ENCODE data around the gene CYB5R2. TPM values are rescaled to one million over a fixed set of nuclear protein-coding genes. Genes with fewer than 3 reads are reported as not detected.
A peak's percentile ranks its signal among the peaks of the same experiment; 100 is the strongest.
"Not testable (repeated sequence)": the region's sequence is repeated elsewhere in the genome, so short reads cannot be mapped to it uniquely, and the experiment has no call there.

Gene CYB5R2
- total RNA-seq, 1 donor from 2014 or later: 6.8 TPM

DNA sequence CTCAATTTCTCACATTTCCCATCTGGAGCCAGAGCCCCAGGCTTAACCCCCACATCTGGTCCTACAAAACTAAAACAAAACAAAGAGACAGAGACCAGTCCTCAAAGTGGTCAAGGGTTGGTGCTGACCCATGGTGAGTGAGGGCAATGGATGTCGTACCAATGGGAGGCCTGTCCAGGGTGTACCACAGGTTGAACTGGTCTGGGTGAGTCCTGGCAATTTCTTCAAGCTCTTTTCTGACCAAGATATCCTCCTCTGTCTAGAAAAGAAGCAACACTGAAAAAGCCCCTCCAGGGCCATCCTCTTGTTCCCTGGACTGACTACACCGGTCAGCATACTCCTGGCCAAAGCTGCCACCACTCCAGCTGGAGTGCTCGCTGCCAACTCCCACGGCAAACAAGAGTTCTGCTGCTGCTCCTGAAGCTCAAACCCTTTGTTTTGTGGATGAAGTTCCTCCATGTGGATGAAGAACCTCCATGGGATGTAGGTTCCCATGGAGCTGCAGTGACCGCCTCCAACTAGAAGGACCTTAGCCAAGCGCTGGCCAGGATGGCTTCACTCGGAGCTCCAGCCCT lies 6.9 kb downstream of the CYB5R2 start:
- Mint-ChIP-seq H3K36me3 (ENCODE audit: low read depth, unreplicated experiment) (peaks cover 4% of the 10 kb centered on the region), H3K4me3 (ENCODE audit: unreplicated experiment) (no peak overlapping the region), H3K27ac (ENCODE audit: unreplicated experiment) (no peak overlapping the region)

DNA sequence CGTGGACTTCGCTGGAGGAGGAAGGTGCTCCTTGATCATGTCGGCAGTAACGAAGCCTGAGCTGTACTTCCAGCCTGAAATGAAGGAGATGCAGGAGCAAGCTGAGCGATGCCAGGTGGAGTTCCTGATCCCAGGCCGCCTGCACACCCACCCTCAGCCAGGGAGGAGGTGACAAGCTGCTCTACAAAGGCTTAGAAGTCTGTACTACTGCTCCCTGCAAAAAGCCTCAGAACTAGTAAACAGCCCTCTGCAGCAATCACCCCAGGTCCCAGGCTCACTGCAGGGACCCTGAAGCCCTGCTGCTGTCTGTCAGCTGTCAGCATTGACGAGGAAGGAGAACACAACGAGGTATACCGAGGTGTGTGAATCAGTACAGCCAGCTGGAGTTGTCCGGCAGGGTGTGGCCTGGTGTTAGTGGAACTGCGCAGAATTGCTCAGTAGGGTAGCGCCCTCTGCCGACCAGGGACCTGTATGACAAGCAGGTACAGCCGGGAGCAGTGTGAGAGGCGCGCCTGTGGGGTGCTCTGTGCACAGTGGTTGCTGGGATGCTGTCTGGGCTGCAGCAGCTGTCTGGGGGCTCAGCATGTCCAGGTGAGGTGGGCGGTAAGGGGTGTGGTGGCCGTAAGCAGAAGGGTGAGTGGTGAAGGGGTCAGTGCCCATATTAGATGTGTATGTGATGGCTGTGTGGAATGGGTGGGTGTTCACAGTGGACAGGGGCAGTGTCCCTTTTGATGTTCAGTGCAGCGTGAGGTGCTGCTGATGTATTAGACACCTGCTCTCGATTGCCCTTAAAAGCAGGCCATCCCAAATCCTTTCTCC lies 7.6 kb downstream of the CYB5R2 start:
- peaks cover 4% of the 10 kb centered on the region for H3K36me3 Mint-ChIP-seq (ENCODE audit: low read depth, unreplicated experiment)

More for the DNA sequence above, 6.9 kb downstream of the CYB5R2 start:
- Mint-ChIP-seq H3K27me3 (ENCODE audit: unreplicated experiment) (peaks cover 3% of the 10 kb centered on the region), H3K4me1 (ENCODE audit: unreplicated experiment) (peaks cover 8% of the 10 kb centered on the region), H3K9me3 (ENCODE audit: unreplicated experiment) (no peaks in the 10 kb centered on the region)
- no peak for DNase-seq (ENCODE audit: low spot score)
- TF ChIP-seq, protein P1, sequence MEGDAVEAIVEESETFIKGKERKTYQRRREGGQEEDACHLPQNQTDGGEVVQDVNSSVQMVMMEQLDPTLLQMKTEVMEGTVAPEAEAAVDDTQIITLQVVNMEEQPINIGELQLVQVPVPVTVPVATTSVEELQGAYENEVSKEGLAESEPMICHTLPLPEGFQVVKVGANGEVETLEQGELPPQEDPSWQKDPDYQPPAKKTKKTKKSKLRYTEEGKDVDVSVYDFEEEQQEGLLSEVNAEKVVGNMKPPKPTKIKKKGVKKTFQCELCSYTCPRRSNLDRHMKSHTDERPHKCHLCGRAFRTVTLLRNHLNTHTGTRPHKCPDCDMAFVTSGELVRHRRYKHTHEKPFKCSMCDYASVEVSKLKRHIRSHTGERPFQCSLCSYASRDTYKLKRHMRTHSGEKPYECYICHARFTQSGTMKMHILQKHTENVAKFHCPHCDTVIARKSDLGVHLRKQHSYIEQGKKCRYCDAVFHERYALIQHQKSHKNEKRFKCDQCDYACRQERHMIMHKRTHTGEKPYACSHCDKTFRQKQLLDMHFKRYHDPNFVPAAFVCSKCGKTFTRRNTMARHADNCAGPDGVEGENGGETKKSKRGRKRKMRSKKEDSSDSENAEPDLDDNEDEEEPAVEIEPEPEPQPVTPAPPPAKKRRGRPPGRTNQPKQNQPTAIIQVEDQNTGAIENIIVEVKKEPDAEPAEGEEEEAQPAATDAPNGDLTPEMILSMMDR (IDR thresholded peaks at IDR 0.05; ENCODE audit: unreplicated experiment): no peak

DNA sequence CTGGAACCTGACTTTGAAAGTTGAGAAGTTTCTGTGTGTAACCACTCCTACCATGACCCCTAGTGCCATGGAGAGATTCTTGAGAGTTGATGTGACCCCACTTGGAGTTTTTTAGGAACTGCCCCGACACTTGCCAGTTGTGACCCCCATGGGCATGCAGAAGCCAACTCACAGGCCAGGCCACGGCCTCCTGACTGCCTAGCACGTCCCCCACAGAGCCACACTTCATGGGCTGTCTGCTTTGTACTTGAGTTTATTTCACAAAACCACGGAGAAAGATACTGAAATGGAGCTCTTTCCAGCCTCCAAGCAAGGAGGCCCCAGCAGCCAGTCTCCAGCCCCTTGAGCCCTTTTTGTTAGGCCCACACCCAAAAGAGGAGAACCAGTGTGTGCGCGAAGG lies 8.4 kb downstream of the CYB5R2 start:
- Mint-ChIP-seq H3K27me3 (ENCODE audit: unreplicated experiment) (peaks cover 3% of the 10 kb centered on the region), H3K4me3 (ENCODE audit: unreplicated experiment) (peak overlapping the region; percentile 22), H3K9me3 (ENCODE audit: unreplicated experiment) (no peaks in the 10 kb centered on the region), H3K4me1 (ENCODE audit: unreplicated experiment) (peaks cover 8% of the 10 kb centered on the region), H3K27ac (ENCODE audit: unreplicated experiment) (no peak overlapping the region), H3K36me3 (ENCODE audit: low read depth, unreplicated experiment) (peaks cover 4% of the 10 kb centered on the region)
- no peak for DNase-seq (ENCODE audit: low spot score)
- TF ChIP-seq, protein P1 (IDR thresholded peaks at IDR 0.05; ENCODE audit: unreplicated experiment): no peak

More for the DNA sequence above, 7.6 kb downstream of the CYB5R2 start:
- Mint-ChIP-seq H3K4me1 (ENCODE audit: unreplicated experiment) (peaks cover 8% of the 10 kb centered on the region), H3K9me3 (ENCODE audit: unreplicated experiment) (no peaks in the 10 kb centered on the region), H3K4me3 (ENCODE audit: unreplicated experiment) (no peak overlapping the region), H3K27me3 (ENCODE audit: unreplicated experiment) (peaks cover 3% of the 10 kb centered on the region), H3K27ac (ENCODE audit: unreplicated experiment) (no peak overlapping the region)
- TF ChIP-seq, protein P1 (IDR thresholded peaks at IDR 0.05; ENCODE audit: unreplicated experiment): peak; percentile 95
- DNase-seq (ENCODE audit: low spot score): peak; percentile 87

DNA sequence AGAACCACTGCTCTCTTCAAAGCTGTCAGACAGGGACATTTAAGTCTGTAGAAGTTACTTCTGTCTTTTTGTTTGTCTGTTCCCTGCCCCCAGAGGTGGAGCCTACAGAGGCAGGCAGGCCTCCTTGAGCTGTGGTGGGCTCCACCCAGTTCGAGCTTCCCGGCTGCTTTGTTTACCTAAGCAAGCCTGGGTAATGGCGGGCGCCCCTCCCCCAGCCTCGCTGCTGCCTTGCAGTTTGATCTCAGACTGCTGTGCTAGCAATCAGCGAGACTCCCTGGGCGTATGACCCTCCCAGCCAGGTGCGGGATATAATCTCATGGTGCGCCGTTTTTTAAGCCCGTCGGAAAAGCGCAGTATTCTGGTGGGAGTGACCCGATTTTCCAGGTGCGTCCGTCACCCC lies 9.8 kb downstream of the CYB5R2 start:
- H3K4me1 Mint-ChIP-seq (ENCODE audit: unreplicated experiment); H3K4me3 Mint-ChIP-seq (ENCODE audit: unreplicated experiment); H3K36me3 Mint-ChIP-seq (ENCODE audit: low read depth, unreplicated experiment): not testable (repeated sequence)

DNA sequence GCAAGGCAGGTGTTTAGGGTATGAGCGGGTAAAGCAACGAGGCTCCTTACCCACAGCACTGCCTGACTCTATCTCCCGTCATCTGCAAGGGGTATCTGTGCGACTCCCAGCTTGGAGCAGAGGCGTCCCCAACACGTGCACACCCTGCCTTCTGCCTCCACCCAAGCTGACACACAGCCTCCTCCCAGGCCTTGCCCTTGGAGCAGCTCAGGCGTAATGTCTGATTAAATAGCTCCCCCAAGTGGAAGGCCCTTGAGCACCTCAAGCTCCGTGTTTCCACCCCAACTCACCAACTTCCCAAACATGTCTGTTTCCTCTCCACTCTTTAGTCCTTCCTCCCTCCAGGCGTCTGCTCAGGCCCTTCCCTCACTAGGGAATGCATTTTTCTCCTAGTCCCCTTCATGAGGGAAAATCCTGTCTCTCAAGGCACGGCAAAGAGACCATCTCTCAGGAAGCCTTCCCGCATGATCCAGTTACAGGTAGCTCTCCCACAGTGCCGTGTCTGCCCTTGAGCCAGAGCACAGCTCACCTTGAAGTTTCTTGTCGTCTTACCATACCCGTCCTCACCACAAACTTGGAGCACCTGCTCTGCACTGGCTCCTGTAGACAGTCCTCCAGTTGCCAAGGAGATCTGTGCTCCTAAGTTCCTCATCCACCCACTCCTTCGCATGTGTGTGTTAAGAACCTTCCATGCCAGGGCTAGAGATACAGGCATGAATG lies 15.8 kb downstream of the CYB5R2 start:
- peak; percentile 60 for DNase-seq (ENCODE audit: low spot score)
- peaks cover 4% of the 10 kb centered on the region for H3K36me3 Mint-ChIP-seq (ENCODE audit: low read depth, unreplicated experiment)
- H3K27me3 Mint-ChIP-seq (ENCODE audit: unreplicated experiment): no peaks in the 10 kb centered on the region
- no peak overlapping the region for H3K4me3 Mint-ChIP-seq (ENCODE audit: unreplicated experiment)
- H3K9me3 Mint-ChIP-seq (ENCODE audit: unreplicated experiment): no peaks in the 10 kb centered on the region
- TF ChIP-seq, protein P1 (IDR thresholded peaks at IDR 0.05; ENCODE audit: unreplicated experiment): peak; percentile 42
- peaks cover 7% of the 10 kb centered on the region for H3K4me1 Mint-ChIP-seq (ENCODE audit: unreplicated experiment)
- H3K27ac Mint-ChIP-seq (ENCODE audit: unreplicated experiment): no peak overlapping the region

More for the DNA sequence above, 9.8 kb downstream of the CYB5R2 start:
- H3K27me3 Mint-ChIP-seq (ENCODE audit: unreplicated experiment); H3K27ac Mint-ChIP-seq (ENCODE audit: unreplicated experiment); H3K9me3 Mint-ChIP-seq (ENCODE audit: unreplicated experiment); DNase-seq (ENCODE audit: low spot score): not testable (repeated sequence)
